MV-4-11 (cell line): ENCODE data around the gene BACE2.

ENCODE experiments used
- DNase-seq: peaks from one replicate; lab custom pipeline; 2025; lab: John Stamatoyannopoulos, UW

Gene BACE2

GRCh38 chr21:41167348-41168342 lies at the start of gene BACE2:
TSS of gene BACE2 (plus strand) at chr21:41168160. CDS start at chr21:41168264, 104 bp downstream.
- DNase-seq, result peak; percentile 42

- no peak for DNase-seq
Measured at GRCh38 chr21:41119901-41120300, 48.1 kb upstream of the BACE2 start.

- DNase-seq, result no peak
Measured at GRCh38 chr21:41120997-41121396, 47.0 kb upstream of the BACE2 start.

GRCh38 chr21:41121785-41122415 lies 46.1 kb upstream of the BACE2 start:
- peak; percentile 65 for DNase-seq

GRCh38 chr21:41124641-41125201 lies 43.2 kb upstream of the BACE2 start:
- no peak for DNase-seq

GRCh38 chr21:41128981-41129380 lies 39.0 kb upstream of the BACE2 start:
- no peak for DNase-seq

- DNase-seq, result no peak
Measured at GRCh38 chr21:41130883-41131282, 37.1 kb upstream of the BACE2 start.

- peak; percentile 32 for DNase-seq
Measured at GRCh38 chr21:41133874-41134522, 34.0 kb upstream of the BACE2 start.

- DNase-seq, result no peak
Measured at GRCh38 chr21:41135746-41136145, 32.2 kb upstream of the BACE2 start.

GRCh38 chr21:41136286-41136685 lies 31.7 kb upstream of the BACE2 start:
- DNase-seq, result no peak

- no peak for DNase-seq
Measured at GRCh38 chr21:41137401-41137800, 30.6 kb upstream of the BACE2 start.

- DNase-seq, result no peak
Measured at GRCh38 chr21:41137889-41138288, 30.1 kb upstream of the BACE2 start.

GRCh38 chr21:41138711-41139110 lies 29.2 kb upstream of the BACE2 start:
- no peak for DNase-seq

GRCh38 chr21:41139275-41139674 lies 28.7 kb upstream of the BACE2 start:
- no peak for DNase-seq

GRCh38 chr21:41139951-41140350 lies 28.0 kb upstream of the BACE2 start:
- no peak for DNase-seq

GRCh38 chr21:41141031-41141457 lies 26.9 kb upstream of the BACE2 start:
- DNase-seq, result no peak

- no peak for DNase-seq
Measured at GRCh38 chr21:41142051-41142795, 25.7 kb upstream of the BACE2 start.

- no peak for DNase-seq
Measured at GRCh38 chr21:41143596-41144325, 24.2 kb upstream of the BACE2 start.

- DNase-seq, result no peak
Measured at GRCh38 chr21:41147096-41147978, 20.6 kb upstream of the BACE2 start.

GRCh38 chr21:41147979-41148355 lies 20.0 kb upstream of the BACE2 start:
- DNase-seq, result no peak
